Endometrial microvascular endothelial cells (primary cell): ENCODE data around the gene CD2BP2. TPM values are rescaled to one million over a fixed set of nuclear protein-coding genes. Genes with fewer than 3 reads are reported as not detected.
"Not testable (repeated sequence)": the region's sequence is repeated elsewhere in the genome, so short reads cannot be mapped to it uniquely, and the experiment has no call there.

Source experiments
- in situ Hi-C: cut with HindIII; loops from 2 replicates; pipeline ENCODE4 v1.10.0; 2017; ENCODE audit warnings: low sequenced_read_pairs, low pct_unique_long_range_greater_than_20kb; ENCODE audit errors: inconsistent ontology term
- total RNA-seq: library from RNA; depleted of rRNA; stranded (reverse); fragments of >200 nt; gene quantifications from one replicate; pipeline ENCODE4 v1.2.3, GENCODE V29; 2015; ENCODE audit errors: inconsistent ontology term

Gene CD2BP2
- total RNA-seq: 72.5 TPM

GRCh38 chr16:30355144-30355953, at the start of gene CD2BP2:
Gene CD2BP2, minus strand, starts transcription at chr16:30355308. Its CDS starts 627 bp downstream, at chr16:30354681.
- in situ Hi-C loops: no loop called here

DNA sequence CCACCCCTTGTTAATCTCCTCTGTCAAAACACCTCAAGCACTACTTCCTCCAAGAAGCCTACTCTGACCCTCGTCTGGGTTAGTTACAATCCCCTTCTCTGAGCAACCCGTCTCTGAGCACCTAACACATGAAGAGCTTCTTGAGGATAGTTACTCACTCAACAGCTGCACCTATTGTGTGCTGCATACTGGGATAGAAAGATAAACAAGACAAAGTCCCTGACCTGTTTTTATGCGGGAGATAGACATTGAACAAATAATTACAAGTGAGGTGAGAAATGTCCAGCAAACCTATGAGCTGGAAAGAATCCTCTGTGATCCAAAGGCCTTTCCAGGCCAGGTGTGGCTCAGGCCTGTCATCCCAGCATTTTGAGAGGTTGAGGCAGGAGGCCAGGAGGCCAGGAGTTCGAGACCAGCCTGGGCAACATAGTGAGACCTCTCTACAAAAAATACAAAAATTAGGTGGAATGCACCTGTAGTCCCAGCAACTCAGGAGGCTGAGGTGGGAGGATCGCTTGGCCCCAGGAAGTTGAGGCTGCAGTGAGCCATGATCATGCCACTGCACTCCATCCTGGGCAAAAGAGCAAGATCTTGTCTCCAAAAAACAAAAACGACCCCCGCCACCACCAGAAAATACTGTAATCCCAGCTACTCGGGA, 46.8 kb upstream of the CD2BP2 start:
- in situ Hi-C loops: no loop called here

DNA sequence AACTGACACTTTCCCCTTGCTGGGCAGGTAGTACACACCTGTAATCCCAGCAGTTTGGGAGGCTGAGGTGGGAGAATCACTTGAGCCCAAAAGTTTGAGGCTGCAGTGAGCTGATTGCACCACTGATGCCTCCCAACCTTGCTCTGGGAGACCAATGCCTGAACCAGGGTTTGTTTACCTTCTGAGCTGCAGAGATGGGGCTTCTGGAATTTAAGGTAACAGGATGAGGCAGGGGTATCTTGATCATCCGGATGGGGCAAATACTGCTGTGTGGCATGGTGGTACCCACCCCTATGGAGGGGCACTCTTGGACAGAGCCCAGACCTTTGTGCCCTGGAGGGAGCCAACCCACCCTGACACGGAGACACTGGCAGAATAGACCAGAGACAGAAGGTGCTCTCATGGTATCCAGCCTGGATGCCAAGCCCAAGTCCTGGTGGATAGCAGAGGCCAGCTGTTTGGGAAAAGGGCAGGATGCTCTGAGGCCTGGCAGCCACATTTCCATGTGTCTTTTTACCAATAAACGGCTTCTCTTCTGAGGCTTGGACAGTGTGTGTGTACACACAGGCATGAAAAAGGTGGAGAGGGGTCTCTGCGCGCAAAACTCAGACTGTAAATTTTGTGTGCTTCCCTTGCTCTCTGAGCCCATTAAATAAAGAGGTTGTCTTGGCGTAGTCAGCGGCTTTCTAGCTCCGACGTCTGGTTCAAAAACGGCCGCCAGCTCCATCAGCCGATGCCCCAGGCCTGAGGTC, 44.5 kb upstream of the CD2BP2 start:
- in situ Hi-C loops: no loop called here

- in situ Hi-C loops: no loop called here
Measured at GRCh38 chr16:30398661-30399434, 43.7 kb upstream of the CD2BP2 start.

DNA sequence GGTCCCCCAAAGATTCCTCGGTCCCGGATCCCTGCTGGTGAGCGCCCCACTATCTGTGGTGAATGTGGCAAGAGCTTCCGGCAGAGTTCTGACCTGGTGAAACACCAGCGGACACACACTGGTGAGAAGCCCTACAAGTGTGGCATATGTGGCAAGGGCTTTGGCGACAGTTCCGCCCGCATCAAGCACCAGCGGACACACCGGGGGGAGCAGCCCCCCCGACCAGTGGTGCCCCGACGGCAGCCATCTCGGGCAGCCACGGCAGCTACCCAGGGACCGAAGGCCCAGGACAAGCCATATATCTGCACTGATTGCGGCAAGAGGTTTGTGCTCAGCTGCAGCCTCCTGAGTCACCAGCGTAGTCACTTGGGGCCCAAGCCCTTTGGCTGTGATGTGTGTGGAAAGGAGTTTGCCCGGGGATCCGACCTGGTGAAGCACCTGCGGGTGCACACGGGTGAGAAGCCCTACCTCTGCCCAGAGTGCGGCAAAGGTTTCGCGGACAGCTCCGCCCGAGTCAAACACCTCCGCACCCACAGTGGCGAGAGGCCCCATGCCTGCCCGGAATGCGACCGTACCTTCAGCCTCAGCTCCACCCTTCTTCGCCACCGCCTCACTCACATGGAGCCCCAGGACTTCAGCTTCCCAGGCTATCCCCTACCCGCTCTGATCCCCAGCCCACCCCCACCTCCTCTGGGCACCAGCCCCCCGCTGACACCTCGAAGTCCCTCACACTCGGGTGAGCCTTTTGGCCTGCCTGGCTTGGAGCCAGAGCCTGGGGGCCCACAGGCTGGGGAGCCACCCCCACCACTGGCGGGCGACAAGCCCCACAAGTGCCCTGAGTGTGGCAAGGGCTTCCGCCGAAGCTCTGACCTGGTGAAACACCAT, 42.9 kb upstream of the CD2BP2 start:
- in situ Hi-C loops: no loop called here

- in situ Hi-C loops: no loop called here
Measured at GRCh38 chr16:30397056-30397455, 41.9 kb upstream of the CD2BP2 start.

DNA sequence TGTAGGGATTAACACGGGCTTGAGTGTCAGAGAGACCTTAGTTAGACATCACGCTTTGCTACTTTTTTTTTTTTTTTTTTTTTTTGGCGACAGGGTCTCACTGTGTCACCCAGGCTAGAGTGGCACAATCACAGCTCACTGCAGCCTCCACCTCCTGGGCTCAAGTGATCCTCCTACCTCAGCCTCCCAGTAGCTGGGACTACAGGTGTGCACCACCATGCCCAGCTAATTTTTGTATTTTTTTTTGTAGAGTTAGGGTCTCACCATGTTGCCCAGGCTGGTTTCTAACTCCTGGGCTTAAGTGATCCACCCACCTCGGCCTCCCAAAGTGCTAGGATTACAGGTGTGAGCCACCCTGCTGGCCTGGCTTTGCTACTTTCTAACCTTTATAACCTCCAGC, 41.5 kb upstream of the CD2BP2 start:
- in situ Hi-C loops: not testable (repeated sequence)

GRCh38 chr16:30395992-30396585, 41.0 kb upstream of the CD2BP2 start:
- in situ Hi-C loops: no loop called here

GRCh38 chr16:30395155-30395991, 40.3 kb upstream of the CD2BP2 start, which contains the start of gene ZNF48:
Gene ZNF48, plus strand, starts transcription at chr16:30395420. Its CDS starts 375 bp downstream, at chr16:30395795.
- in situ Hi-C loops: no loop called here

DNA sequence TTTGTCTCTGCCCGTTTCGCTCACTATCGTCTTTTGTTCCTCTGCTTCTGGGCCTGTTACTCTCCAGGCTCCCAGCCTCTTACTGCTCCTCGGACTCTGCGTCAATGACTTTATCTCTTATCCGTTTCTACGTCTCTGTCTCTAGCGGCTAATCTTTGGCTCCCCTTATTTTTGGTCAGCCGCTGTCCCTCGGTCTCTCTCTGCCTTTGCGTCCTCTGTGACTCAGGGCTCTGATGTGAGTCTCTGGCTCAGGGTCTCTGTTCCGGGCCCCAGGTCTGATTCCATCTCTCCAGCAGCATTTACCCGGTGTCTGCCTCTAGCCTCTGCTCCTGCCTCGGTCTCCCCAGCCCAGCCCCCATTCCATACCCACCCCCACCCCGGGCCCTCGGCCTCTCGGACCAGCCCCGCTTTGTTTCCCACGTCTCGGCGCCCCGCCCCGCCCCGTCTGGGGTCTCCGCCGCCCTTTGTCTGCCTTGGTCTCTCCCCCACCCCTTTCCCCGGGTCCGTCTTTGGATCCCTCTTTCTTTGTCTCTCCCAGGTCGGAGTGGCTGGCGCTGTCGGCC, 39.6 kb upstream of the CD2BP2 start:
- in situ Hi-C loops: no loop called here

- in situ Hi-C loops: no loop called here
Measured at GRCh38 chr16:30383521-30383920, 28.4 kb upstream of the CD2BP2 start.

- in situ Hi-C loops: no loop called here
Measured at GRCh38 chr16:30382111-30382881, 27.2 kb upstream of the CD2BP2 start, which contains the start of gene SEPTIN1. Gene SEPTIN1, minus strand, starts transcription at chr16:30382561. Its CDS starts 19 bp downstream, at chr16:30382542.

- in situ Hi-C loops: no loop called here
Measured at GRCh38 chr16:30381291-30382041, 26.4 kb upstream of the CD2BP2 start.

GRCh38 chr16:30380803-30381208, 25.7 kb upstream of the CD2BP2 start:
- in situ Hi-C loops: no loop called here
